Measurements from ENCODE around the gene DUSP12.

The DUSP12 gene

DNA sequence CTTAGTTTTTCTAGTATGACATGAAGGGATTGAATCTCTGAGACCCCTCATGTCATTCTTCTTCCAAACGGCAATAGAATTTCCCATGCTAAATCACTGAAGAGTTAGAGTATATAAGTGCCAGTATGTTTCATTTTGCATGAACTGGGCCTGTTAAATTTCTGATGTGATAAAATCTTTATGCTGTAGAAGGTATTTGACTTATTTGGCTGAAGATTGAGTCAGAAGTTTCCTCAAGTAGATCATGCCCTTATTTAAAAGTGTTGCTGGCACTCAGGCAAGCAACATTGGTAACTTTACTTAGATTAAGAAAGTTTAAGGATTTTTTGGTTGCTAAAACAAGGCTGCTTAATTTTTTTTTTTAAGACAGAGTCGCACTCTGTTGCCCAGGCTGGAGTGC is 29.8 kb downstream of the DUSP12 start:
- no peak for DNase-seq (ENCODE audit: low spot score)
- TF ChIP-seq CTCF (IDR thresholded peaks at IDR 0.05): no peak
- no peak overlapping the region for H3K27ac ChIP-seq
- H3K4me3 ChIP-seq: no peak overlapping the region

GRCh38 chr1:161781995-161782394 is 32.4 kb downstream of the DUSP12 start:
- H3K27ac ChIP-seq: no peak overlapping the region
- TF ChIP-seq CTCF (IDR thresholded peaks at IDR 0.05): no peak

GRCh38 chr1:161782886-161783285 is 33.3 kb downstream of the DUSP12 start:
- no peak for DNase-seq (ENCODE audit: low spot score)
- Histone ChIP-seq H3K4me3 (no peak overlapping the region), H3K27ac (no peak overlapping the region)
- TF ChIP-seq CTCF (IDR thresholded peaks at IDR 0.05): no peak

More at GRCh38 chr1:161781995-161782394, 32.4 kb downstream of the DUSP12 start:
- H3K4me3 ChIP-seq: no peak overlapping the region
- DNase-seq (ENCODE audit: low spot score): no peak

GRCh38 chr1:161784968-161785367 is 35.4 kb downstream of the DUSP12 start:
- no peak overlapping the region for H3K27ac ChIP-seq

GRCh38 chr1:161787355-161787754 is 37.8 kb downstream of the DUSP12 start:
- Histone ChIP-seq H3K27ac (no peak overlapping the region), H3K4me3 (no peak overlapping the region)
- DNase-seq (ENCODE audit: low spot score): no peak
- no peak for TF ChIP-seq CTCF (IDR thresholded peaks at IDR 0.05)

More at GRCh38 chr1:161784968-161785367, 35.4 kb downstream of the DUSP12 start:
- DNase-seq (ENCODE audit: low spot score): no peak
- no peak overlapping the region for H3K4me3 ChIP-seq
- no peak for TF ChIP-seq CTCF (IDR thresholded peaks at IDR 0.05)

DNA sequence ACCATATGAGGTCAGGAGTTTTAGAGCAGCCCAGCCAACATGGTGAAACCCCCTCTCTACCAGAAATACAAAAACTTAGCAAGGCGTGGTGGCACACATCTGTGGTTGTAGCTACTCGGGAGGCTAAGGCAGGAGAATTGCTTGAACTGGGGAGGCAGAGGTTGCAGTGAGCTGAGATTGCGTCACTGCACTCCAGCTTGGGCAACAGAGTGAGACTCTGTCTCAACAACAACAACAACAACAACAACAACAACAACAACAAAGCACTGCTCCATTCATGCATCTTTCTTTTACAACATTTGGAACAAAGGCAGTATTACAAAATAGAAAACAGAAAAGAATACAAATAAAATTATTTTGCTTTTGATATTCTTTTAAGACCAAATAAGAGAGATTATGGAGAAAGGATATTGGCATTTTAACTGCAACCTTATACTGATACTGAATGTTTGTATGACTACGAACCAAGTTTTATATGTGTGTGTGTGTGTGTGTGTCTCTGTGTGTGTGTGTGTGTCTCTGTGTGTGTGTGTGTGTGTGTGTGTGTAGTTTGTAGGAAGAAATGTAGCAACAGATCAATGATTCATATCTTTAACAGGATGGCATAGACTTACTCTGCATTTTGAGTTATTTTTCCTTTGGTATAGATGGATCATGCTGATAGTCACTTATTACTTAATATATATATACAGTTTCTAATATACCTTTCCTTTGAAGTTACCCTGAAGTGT is 41.2 kb downstream of the DUSP12 start:
- no peak for TF ChIP-seq CTCF (IDR thresholded peaks at IDR 0.05)
- no peak for DNase-seq (ENCODE audit: low spot score)
- no peak overlapping the region for H3K4me3 ChIP-seq
- no peak overlapping the region for H3K27ac ChIP-seq

All from coronary artery (tissue), 2 donors.